ENCODE results near the gene WNT5B. TPM values are rescaled to one million over a fixed set of nuclear protein-coding genes. Genes with fewer than 3 reads are reported as not detected.

Gene WNT5B
- polyA plus RNA-seq, 1 of the 3 experiments (the other 2 are of a cell fraction) = 29.3 TPM

DNA sequence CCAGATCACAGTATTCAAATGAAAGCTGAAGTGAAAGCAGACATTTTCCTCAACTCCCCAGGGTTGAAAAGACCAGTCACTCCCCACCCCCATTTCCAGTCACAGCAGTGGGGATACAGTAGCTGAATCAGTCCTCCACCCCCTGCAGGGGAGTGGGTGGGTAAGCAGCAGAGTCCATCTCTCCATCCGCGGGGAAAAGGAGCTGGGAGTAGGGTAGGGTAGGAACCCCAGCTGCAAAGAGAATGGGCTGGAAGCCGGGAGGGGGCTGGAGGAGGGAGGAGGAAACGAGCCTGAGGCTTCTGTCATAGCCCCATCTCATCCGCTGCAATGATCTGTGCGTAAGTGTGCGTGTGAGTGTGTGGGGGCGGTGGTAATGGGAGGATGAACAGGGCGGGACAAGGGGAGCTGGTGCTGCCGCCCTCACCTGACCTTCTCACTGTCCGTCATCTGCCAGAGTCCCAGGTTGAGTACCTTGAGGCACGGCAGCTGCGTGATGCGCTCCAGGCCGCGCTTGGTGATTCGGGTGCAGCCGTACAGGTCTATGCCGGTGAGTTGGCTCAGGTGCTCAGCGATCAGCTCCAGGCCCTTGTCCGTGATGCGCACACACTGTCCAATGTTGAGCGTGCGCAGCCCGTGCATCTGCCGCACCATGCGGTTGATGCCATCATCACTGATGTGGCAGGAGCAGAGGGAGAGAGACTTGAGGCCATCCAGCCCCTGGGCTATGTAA lies 36.4 kb upstream of the WNT5B start (continued):
- TF ChIP-seq CTCF (IDR thresholded peaks at IDR 0.05) (no peak; the same call in 1 of the 2 replicates), FOXJ3 (CRISPR knock-in tag; IDR thresholded peaks at IDR 0.05) (no peak)

DNA sequence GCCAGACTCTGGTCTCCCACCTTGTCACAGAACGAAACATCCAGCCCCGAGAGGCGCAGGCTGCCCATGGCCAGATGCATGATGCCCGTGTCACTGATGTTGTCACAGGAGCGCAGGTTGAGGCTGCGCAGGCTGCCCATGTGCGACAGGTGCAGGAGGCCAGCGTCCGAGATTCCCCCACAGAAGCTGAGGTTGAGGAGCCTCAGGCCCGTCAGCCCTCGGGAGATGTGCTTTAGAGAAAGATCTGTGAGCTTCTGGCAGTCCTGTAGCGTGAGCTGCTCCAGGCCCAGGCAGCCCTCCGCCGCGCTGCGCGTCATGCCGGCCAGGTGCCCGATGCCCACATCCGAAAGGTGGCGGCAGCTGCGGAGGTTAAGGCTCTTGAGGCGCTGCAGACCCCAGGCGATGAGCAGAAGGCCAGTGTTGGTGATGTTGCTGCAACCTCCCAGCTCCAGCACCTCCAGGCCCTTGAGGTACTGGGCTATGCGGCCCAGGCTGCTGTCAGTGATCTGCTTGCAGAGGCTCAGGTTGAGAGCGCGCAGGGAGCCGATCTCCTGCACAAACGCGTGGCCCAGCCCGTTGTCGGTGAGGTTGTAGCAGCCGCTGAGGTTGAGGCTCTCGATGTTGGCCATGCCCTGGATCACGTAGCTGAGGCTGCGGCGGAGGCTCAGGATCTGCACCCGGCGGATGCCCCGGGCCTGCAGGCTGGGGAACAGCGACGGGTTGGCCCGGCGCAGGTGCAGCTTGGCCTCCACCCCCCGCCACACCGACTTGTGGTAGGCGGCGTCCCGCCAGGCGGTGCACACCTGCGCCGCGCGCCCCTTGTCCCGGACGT lies 35.6 kb upstream of the WNT5B start:
- no peaks in the 10 kb centered on the region for H3K9me3 ChIP-seq
- peaks cover 42% of the 10 kb centered on the region for H4K20me1 ChIP-seq (ENCODE audit: insufficient read depth)
- no peaks in the 10 kb centered on the region for H3K27me3 ChIP-seq (ENCODE audit: insufficient read depth)
- DNase-seq = peak; percentile 61
- peak overlapping the region; percentile 99 for H3K4me2 ChIP-seq
- H3K9me2 ChIP-seq = no peaks in the 10 kb centered on the region
- H3K79me2 ChIP-seq (ENCODE audit: insufficient read depth) = peaks cover 91% of the 10 kb centered on the region
- H2AFZ ChIP-seq (ENCODE audit: low read depth) = no peak overlapping the region
- 8% methylated on average over 5 of the region's 56 CpGs for WGBS (ENCODE audit: low lambda C conversion rate)
- peak overlapping the region; percentile 55 to 95; a peak in 3 of 4 replicates for H3K27ac ChIP-seq (ENCODE audit: low read depth in 2 of 2, low read length in 1 of 2)
- ChIA-PET POLR2A (interaction anchor here (1.2 to 3.1 kb wide), 3 partner anchors 10 to 644 kb away, joined by 4 to 11 read pairs (median 4); partner anchors contain the start of genes RAD52 and WNT5B), CTCF (interaction anchor here (0.6 to 4.5 kb wide), 15 partner anchors 10 to 1023 kb away, joined by 3 to 38 read pairs (median 5); partner anchors contain the start of genes RAD52 and WNT5B)
- H3K36me3 ChIP-seq (replicated peaks in 1 of 2; ENCODE audit: control insufficient read depth in 1 of 2, insufficient read depth in 2 of 2, low read length in 1 of 2) = peaks cover 8 to 14% of the 10 kb centered on the region in 2 experiments
- peak overlapping the region; percentile 61; the same call in 1 of the 2 replicates for H3K9ac ChIP-seq
- H3K4me3 ChIP-seq (ENCODE audit: low read depth in 2 of 2, low read length in 1 of 2) = peak overlapping the region; percentile 76 to 80
- H3K4me1 ChIP-seq (ENCODE audit: control insufficient read depth in 1 of 2, insufficient read depth in 2 of 2, low read depth in 1 of 2, low read length in 1 of 2) = peaks cover 30 to 33% of the 10 kb centered on the region in 2 experiments
- peaks cover 13% of the 10 kb centered on the region for H3F3A ChIP-seq (replicated peaks; ENCODE audit: insufficient read depth)
- TF ChIP-seq USF1 (IDR thresholded peaks at IDR 0.05; ENCODE audit: borderline replicate concordance, low read depth) = no peak
- TF ChIP-seq MAX (IDR thresholded peaks at IDR 0.05; ENCODE audit: low read depth) = peak; percentile 71; the same call in 1 of the 2 replicates
- 0 out of 2 replicates have a peak, but pooled peaks have one; percentile 22 for TF ChIP-seq SIN3A (IDR thresholded peaks at IDR 0.05; ENCODE audit: borderline replicate concordance, low read depth, low read length)

DNA sequence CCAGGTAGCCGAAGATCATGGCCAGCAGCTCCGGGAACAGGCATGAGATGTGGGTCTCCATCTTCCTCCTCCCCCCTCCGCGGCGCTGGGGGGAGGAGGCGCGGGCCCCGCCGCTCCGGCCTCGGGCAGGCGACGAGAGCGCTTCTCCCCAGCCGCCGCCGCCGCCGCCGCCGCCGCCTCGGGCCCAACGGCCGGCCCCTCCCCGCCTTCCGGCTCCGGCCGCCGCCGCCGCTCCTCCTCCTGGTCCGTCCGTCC lies 35.1 kb upstream of the WNT5B start:
- TF ChIP-seq TEAD4 (IDR thresholded peaks at IDR 0.05; ENCODE audit: borderline replicate concordance, insufficient read depth) (no peak), NFIC (IDR thresholded peaks at IDR 0.05; ENCODE audit: borderline replicate concordance) (no peak), SMC3 (IDR thresholded peaks at IDR 0.05; ENCODE audit: low read depth, low read length) (no peak), RCOR1 (IDR thresholded peaks at IDR 0.05; ENCODE audit: low read length) (no peak)
- TF ChIP-seq, protein P1, sequence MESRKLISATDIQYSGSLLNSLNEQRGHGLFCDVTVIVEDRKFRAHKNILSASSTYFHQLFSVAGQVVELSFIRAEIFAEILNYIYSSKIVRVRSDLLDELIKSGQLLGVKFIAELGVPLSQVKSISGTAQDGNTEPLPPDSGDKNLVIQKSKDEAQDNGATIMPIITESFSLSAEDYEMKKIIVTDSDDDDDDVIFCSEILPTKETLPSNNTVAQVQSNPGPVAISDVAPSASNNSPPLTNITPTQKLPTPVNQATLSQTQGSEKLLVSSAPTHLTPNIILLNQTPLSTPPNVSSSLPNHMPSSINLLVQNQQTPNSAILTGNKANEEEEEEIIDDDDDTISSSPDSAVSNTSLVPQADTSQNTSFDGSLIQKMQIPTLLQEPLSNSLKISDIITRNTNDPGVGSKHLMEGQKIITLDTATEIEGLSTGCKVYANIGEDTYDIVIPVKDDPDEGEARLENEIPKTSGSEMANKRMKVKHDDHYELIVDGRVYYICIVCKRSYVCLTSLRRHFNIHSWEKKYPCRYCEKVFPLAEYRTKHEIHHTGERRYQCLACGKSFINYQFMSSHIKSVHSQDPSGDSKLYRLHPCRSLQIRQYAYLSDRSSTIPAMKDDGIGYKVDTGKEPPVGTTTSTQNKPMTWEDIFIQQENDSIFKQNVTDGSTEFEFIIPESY (IDR thresholded peaks at IDR 0.05; ENCODE audit: borderline replicate concordance, low read depth) = no peak
- TF ChIP-seq, protein P2, sequence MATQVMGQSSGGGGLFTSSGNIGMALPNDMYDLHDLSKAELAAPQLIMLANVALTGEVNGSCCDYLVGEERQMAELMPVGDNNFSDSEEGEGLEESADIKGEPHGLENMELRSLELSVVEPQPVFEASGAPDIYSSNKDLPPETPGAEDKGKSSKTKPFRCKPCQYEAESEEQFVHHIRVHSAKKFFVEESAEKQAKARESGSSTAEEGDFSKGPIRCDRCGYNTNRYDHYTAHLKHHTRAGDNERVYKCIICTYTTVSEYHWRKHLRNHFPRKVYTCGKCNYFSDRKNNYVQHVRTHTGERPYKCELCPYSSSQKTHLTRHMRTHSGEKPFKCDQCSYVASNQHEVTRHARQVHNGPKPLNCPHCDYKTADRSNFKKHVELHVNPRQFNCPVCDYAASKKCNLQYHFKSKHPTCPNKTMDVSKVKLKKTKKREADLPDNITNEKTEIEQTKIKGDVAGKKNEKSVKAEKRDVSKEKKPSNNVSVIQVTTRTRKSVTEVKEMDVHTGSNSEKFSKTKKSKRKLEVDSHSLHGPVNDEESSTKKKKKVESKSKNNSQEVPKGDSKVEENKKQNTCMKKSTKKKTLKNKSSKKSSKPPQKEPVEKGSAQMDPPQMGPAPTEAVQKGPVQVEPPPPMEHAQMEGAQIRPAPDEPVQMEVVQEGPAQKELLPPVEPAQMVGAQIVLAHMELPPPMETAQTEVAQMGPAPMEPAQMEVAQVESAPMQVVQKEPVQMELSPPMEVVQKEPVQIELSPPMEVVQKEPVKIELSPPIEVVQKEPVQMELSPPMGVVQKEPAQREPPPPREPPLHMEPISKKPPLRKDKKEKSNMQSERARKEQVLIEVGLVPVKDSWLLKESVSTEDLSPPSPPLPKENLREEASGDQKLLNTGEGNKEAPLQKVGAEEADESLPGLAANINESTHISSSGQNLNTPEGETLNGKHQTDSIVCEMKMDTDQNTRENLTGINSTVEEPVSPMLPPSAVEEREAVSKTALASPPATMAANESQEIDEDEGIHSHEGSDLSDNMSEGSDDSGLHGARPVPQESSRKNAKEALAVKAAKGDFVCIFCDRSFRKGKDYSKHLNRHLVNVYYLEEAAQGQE (IDR thresholded peaks at IDR 0.05; ENCODE audit: low read depth, low read length) = 0 out of 2 replicates have a peak, but pooled peaks have one; percentile 7
- POLR2A ChIA-PET = interaction anchor here (1.2 to 3.1 kb wide), 3 partner anchors 11 to 645 kb away, joined by 4 to 11 read pairs (median 4); partner anchors contain the start of genes RAD52 and WNT5B
- Histone ChIP-seq H3K4me2 (peak overlapping the region; percentile 99), H3K9me3 (no peaks in the 10 kb centered on the region), H2AFZ (ENCODE audit: low read depth) (no peak overlapping the region), H3K4me1 (ENCODE audit: control insufficient read depth in 1 of 2, insufficient read depth in 2 of 2, low read depth in 1 of 2, low read length in 1 of 2) (peaks cover 30 to 33% of the 10 kb centered on the region in 2 experiments), H3K9me2 (no peaks in the 10 kb centered on the region), H3K79me2 (ENCODE audit: insufficient read depth) (peaks cover 91% of the 10 kb centered on the region), H4K20me1 (ENCODE audit: insufficient read depth) (peaks cover 42% of the 10 kb centered on the region), H3F3A (replicated peaks; ENCODE audit: insufficient read depth) (peaks cover 13% of the 10 kb centered on the region), H3K9ac (peak overlapping the region; percentile 61; the same call in 1 of the 2 replicates), H3K27ac (ENCODE audit: low read depth in 2 of 2, low read length in 1 of 2) (peak overlapping the region; percentile 55 to 95; a peak in 3 of 4 replicates), H3K27me3 (ENCODE audit: insufficient read depth) (no peaks in the 10 kb centered on the region), H3K36me3 (replicated peaks in 1 of 2; ENCODE audit: control insufficient read depth in 1 of 2, insufficient read depth in 2 of 2, low read length in 1 of 2) (peaks cover 8 to 14% of the 10 kb centered on the region in 2 experiments), H3K4me3 (ENCODE audit: low read depth in 2 of 2, low read length in 1 of 2) (peak overlapping the region; percentile 76 to 80)
- DNase-seq = peak; percentile 79
- CTCF ChIA-PET = interaction anchor here (1.5 to 4.5 kb wide), 8 partner anchors 9 to 644 kb away, joined by 5 to 38 read pairs (median 12); partner anchors contain the start of genes RAD52 and WNT5B
- WGBS (ENCODE audit: low lambda C conversion rate) = no CpG with 5 or more reads among the region's 34 CpGs

Data from SK-N-SH (cell line).